K562 (cell line): ENCODE results near the gene ABCC10. TPM values are rescaled to one million over a fixed set of nuclear protein-coding genes. Genes with fewer than 3 reads are reported as not detected.
"Not testable (repeated sequence)": the region's sequence is repeated elsewhere in the genome, so short reads cannot be mapped to it uniquely, and the experiment has no call there.

Source experiments
- ATAC-seq: fragments of 200-7000 bp; cut with Tn5 transposase; 3 replicates; pipeline ENCODE4 v1.9.1; 2020; ENCODE audit warnings: moderate library complexity
- BruUV-seq: library from RNA; stranded (reverse); fragments of 400-500 nt; replicated peaks from 2 replicates; lab custom pipeline; 2021; lab: Mats Ljungman, UMichigan
- CTCF ChIA-PET: fragments of 300-600 bp; formaldehyde crosslinking; extraction: SDS; loops from one replicate; lab custom pipeline; 2021; ENCODE audit warnings: low intra/inter-chr PET ratio; lab: Yijun Ruan, JAX
- POLR2A ChIA-PET: fragments of 300-600, 350-650 bp; sonication (Branson Sonifier 250); formaldehyde crosslinking; extraction: SDS; loops from one replicate; lab custom pipeline; 2021; ENCODE audit warnings: antibody characterized with exemption, inconsistent platforms; lab: Yijun Ruan, JAX
- DNase-seq, 4 experiments: peaks; one replicate each; pipeline versions ENCODE4 v3.0.0 to v3.0.0-alpha.2; 2011 to 2018; ENCODE audit warnings: low spot score in 3 of 4, mixed read lengths in 3 of 4; ENCODE audit errors: extremely low read depth in 1 of 4
- FAIRE-seq: peaks from 2 replicates; lab custom pipeline; 2011; peaks lifted over from hg19 to GRCh38; lab: Jason Lieb, UNC
- H2AFZ ChIP-seq: 2 replicates; pipeline ENCODE4 v1.6.0; 2011; ENCODE audit warnings: low read depth, low read length, control low read depth, inconsistent platforms
- H3K27ac ChIP-seq: fragments of 200-600 bp; 3 replicates; pipeline ENCODE4 v1.8.0; 2011; ENCODE audit warnings: low read depth, mild to moderate bottlenecking, control low read depth, inconsistent platforms, low read length, moderate library complexity, mixed read lengths; ENCODE audit errors: extremely low read depth
- H3K27me3 ChIP-seq, 2 experiments: fragments of 300-600 bp in 1 of 2; 2 replicates in 1 of 2; 3 replicates in 1 of 2; pipeline versions ENCODE4 v1.6.0 to v1.8.0; 2011; ENCODE audit warnings: inconsistent platforms in 2 of 2, low read length in 2 of 2, mild to moderate bottlenecking in 1 of 2, mixed read lengths in 1 of 2, moderate library complexity in 1 of 2; ENCODE audit not compliant: control insufficient read depth in 2 of 2, insufficient read depth in 2 of 2
- H3K36me3 ChIP-seq: fragments of 300-600 bp; 3 replicates; pipeline ENCODE4 v1.8.0; 2011; ENCODE audit warnings: mild to moderate bottlenecking, low read length, inconsistent platforms; ENCODE audit not compliant: control insufficient read depth, insufficient read depth
- H3K4me1 ChIP-seq, 2 experiments: fragments of 200-600 bp in 1 of 2; replicated peaks in 1 of 2; 2 replicates in 1 of 2; 3 replicates in 1 of 2; pipeline versions ENCODE4 v1.5.1 to v1.8.0; 2011; ENCODE audit warnings: inconsistent platforms in 2 of 2, low read length in 2 of 2, mild to moderate bottlenecking in 1 of 2, mixed read lengths in 1 of 2, moderate library complexity in 1 of 2; ENCODE audit not compliant: control insufficient read depth in 2 of 2, insufficient read depth in 2 of 2
- H3K4me2 ChIP-seq: 2 replicates; pipeline ENCODE4 v1.6.1; 2011; ENCODE audit warnings: low read length, control low read depth, inconsistent platforms, mixed read lengths; ENCODE audit not compliant: insufficient read depth
- H3K4me3 ChIP-seq: fragments of 200-600 bp; sonication (generic), shearing (Covaris generic); 2 replicates; pipeline ENCODE4 v1.5.1; 2016; ENCODE audit warnings: control low read depth, inconsistent platforms
- H3K79me2 ChIP-seq: fragments of 200-600 bp; 3 replicates; pipeline ENCODE4 v1.8.0; 2011; ENCODE audit warnings: low read length, inconsistent platforms; ENCODE audit not compliant: control insufficient read depth, insufficient read depth
- H3K9ac ChIP-seq, 2 experiments: 2 replicates each; pipeline versions ENCODE4 v1.6.0 to v1.6.1; 2011; ENCODE audit warnings: low read depth in 2 of 2, low read length in 2 of 2, control low read depth in 1 of 2, inconsistent platforms in 1 of 2, mild to moderate bottlenecking in 1 of 2, mixed read lengths in 1 of 2; ENCODE audit not compliant: insufficient read depth in 1 of 2
- H3K9me1 ChIP-seq: one replicate; pipeline ENCODE4 v1.6.0; 2011; ENCODE audit warnings: inconsistent platforms, mild to moderate bottlenecking, low read length, moderate library complexity; ENCODE audit not compliant: control insufficient read depth, insufficient read depth
- H3K9me3 ChIP-seq: replicated peaks from 2 replicates; pipeline ENCODE4 v1.5.1; 2011; ENCODE audit warnings: low read depth, low read length, inconsistent platforms; ENCODE audit not compliant: control insufficient read depth, insufficient read depth
- H4K20me1 ChIP-seq: replicated peaks from 2 replicates; pipeline ENCODE4 v1.6.1; 2011; ENCODE audit warnings: low read length, inconsistent platforms, mixed read lengths; ENCODE audit not compliant: control insufficient read depth, insufficient read depth
- CEBPB ChIP-seq: fragments of 450-650 bp; IDR thresholded peaks from 2 replicates; pipeline ENCODE4 v1.6.1; 2016; ENCODE audit warnings: missing genetic modification characterization, missing compliant biosample characterization
- PATZ1 ChIP-seq: fragments of 250-450 bp; sonication (Bioruptor Pico); IDR thresholded peaks from 2 replicates; pipeline ENCODE4 v1.5.0; 2020; ENCODE audit warnings: mild to moderate bottlenecking, borderline replicate concordance
- ZNF121 ChIP-seq: sonication (generic); formaldehyde crosslinking; conservative IDR thresholded peaks from 2 replicates; pipeline ENCODE4 v1.8.0; 2022; ENCODE audit warnings: missing genetic modification reagents
- WGBS: fragments of 100-300 bp; shearing (Covaris generic); methylation state at CpG from one replicate; pipeline ENCODE4 v1.1.6; 2016; ENCODE audit warnings: low coverage, mixed read lengths; ENCODE audit not compliant: insufficient coverage; ENCODE audit errors: missing lambda C conversion rate; 5-methylcytosine and 5-hydroxymethylcytosine counted together
- in situ Hi-C: fragments of 300-500 bp; cut with MboI; formaldehyde crosslinking; loops from 4 replicates; pipeline ENCODE4 v1.15.0; 2018; ENCODE audit warnings: inconsistent platforms, mixed read lengths
- intact Hi-C: fragments of 100-400 bp; cut with micrococcal nuclease; formaldehyde crosslinking; loops from 2 replicates; pipeline ENCODE4 v1.14.2; 2022
- polyA plus RNA-seq, 8 experiments: library from polyadenylated mRNA; depleted of rRNA in 4 of 8; stranded (reverse) in 5 of 8; unstranded in 3 of 8; fragments of >200 nt; fragmentation: Nextera tagmentation in 2 of 8; fragmentation: Illumina TruSeq in 1 of 8; extraction: Ambion mirVana in 2 of 8; extraction: Trizol in 1 of 8; gene quantifications; 2 replicates each; pipeline versions ENCODE4 v1.2.1 to v1.2.3, GENCODE V29; 2011 to 2014; ENCODE audit warnings: inconsistent platforms in 1 of 8, missing spikeins in 1 of 8
- total RNA-seq, 7 experiments: library from RNA; depleted of rRNA in 6 of 7; stranded (reverse); fragments of >200 nt in 6 of 7; fragmentation: Illumina TruSeq in 2 of 7; extraction: Trizol in 2 of 7; gene quantifications; 2 replicates each; pipeline versions ENCODE4 v1.2.1 to v1.2.3, GENCODE V29; 2011 to 2021; ENCODE audit warnings: low replicate concordance in 1 of 7

The ABCC10 gene
- total and polyA plus RNA-seq, 9 of the 15 experiments (the other 6 are each of a cell fraction or from before 2014, with no cell fraction given), result 2.4 to 29.1 (median 13.7) TPM

GRCh38 chr6:43497689-43498088 is 70.3 kb downstream of the ABCC10 start:
- H3K9me1 ChIP-seq, result peaks cover 3% of the 10 kb centered on the region
- peak overlapping the region in 1 of 2 experiments; percentile 28; a peak in 1 of 4 replicates for H3K9ac ChIP-seq
- ATAC-seq, result no peak
- 0 out of 3 replicates have a peak, but pooled peaks cover 3% of the 10 kb centered on the region for H3K79me2 ChIP-seq
- in situ Hi-C loops, result no loop called here
- H3K4me1 ChIP-seq, result peaks cover 16 to 24% of the 10 kb centered on the region in 2 experiments
- no peak for FAIRE-seq
- H4K20me1 ChIP-seq, result peaks cover 22% of the 10 kb centered on the region
- H3K27ac ChIP-seq, result no peak overlapping the region
- no peaks in the 10 kb centered on the region for H3K27me3 ChIP-seq
- no peak for TF ChIP-seq PATZ1
- TF ChIP-seq, all 486 proteins: peak for 0
- peaks cover 48% of the 10 kb centered on the region; the same call in 2 of the 3 replicates for H3K36me3 ChIP-seq
- ChIA-PET POLR2A (interaction anchor here (0.7 to 1.8 kb wide), 3 partner anchors 10 to 59 kb away, joined by 3 to 4 read pairs (median 4); no protein-coding TSS in a partner anchor), CTCF (interaction anchor here (1.1 kb wide), 1 partner anchor 44 kb away, joined by 6 read pairs; no protein-coding TSS in a partner anchor)
- H3K9me3 ChIP-seq, result no peaks in the 10 kb centered on the region
- no peak overlapping the region for H3K4me3 ChIP-seq
- intact Hi-C loops, result no loop called here
- no TSS peak for BruUV-seq
- no peak overlapping the region for H3K4me2 ChIP-seq
- no peak overlapping the region for H2AFZ ChIP-seq
- WGBS, result 93% methylated on average over 10 of the region's 12 CpGs
- DNase-seq, result no peak

GRCh38 chr6:43498291-43498690 is 71.0 kb downstream of the ABCC10 start:
- BruUV-seq, DNase-seq, H3K27me3 ChIP-seq, ATAC-seq, in situ Hi-C loops, FAIRE-seq, H2AFZ ChIP-seq, H3K4me3 ChIP-seq: not testable (repeated sequence)
- ChIA-PET POLR2A (interaction anchor here (0.5 to 1.8 kb wide), 4 partner anchors 9 to 130 kb away, joined by 3 to 4 read pairs (median 4); no protein-coding TSS in a partner anchor), CTCF (interaction anchor here (1.0 kb wide), 1 partner anchor 44 kb away, joined by 4 read pairs; no protein-coding TSS in a partner anchor)
- TF ChIP-seq CEBPB (tag) (peak; percentile 33), ZNF121 (CRISPR knock-in tag) (peak; percentile 9; the same call in 1 of the 2 replicates)
- TF ChIP-seq, all 486 proteins: peak for 2; not testable (repeated sequence) for 484
- H3K9me3 ChIP-seq, H3K27ac ChIP-seq, H3K4me2 ChIP-seq, H3K9me1 ChIP-seq, H3K79me2 ChIP-seq, H3K9ac ChIP-seq, intact Hi-C loops: not testable (repeated sequence)
- 83% methylated on average over 5 of the region's 5 CpGs for WGBS
- Histone ChIP-seq H3K4me1 (peaks cover 16 to 24% of the 10 kb centered on the region in 2 experiments), H3K36me3 (peaks cover 54% of the 10 kb centered on the region; the same call in 2 of the 3 replicates), H4K20me1 (peaks cover 21% of the 10 kb centered on the region)
